Measurements from ENCODE around the gene EFCAB9.

Gene EFCAB9

DNA sequence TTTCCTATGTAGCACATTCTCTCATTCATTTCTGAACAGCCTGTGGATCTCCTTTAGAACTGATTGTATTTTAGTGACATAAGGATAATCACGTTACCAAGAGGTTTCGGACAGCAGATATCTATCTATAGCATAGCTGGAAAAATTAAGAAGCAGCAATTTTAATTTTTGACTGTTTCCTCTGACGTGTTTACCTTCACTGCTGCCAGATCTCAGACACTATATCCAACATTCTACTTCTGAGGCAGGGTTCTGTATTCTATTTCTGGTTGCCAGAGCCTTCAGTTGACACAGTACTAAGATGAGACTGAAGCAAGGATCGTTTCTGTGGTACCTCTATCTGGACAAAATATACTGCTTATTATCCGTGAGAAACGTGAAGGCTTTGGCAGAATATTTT is at the start of gene EFCAB9:
TSS of gene EFCAB9 (plus strand) at position 301 of the 400 bp plus-strand sequence. CDS start at position 302, 1 bp downstream.
- TF ChIP-seq, protein P1, sequence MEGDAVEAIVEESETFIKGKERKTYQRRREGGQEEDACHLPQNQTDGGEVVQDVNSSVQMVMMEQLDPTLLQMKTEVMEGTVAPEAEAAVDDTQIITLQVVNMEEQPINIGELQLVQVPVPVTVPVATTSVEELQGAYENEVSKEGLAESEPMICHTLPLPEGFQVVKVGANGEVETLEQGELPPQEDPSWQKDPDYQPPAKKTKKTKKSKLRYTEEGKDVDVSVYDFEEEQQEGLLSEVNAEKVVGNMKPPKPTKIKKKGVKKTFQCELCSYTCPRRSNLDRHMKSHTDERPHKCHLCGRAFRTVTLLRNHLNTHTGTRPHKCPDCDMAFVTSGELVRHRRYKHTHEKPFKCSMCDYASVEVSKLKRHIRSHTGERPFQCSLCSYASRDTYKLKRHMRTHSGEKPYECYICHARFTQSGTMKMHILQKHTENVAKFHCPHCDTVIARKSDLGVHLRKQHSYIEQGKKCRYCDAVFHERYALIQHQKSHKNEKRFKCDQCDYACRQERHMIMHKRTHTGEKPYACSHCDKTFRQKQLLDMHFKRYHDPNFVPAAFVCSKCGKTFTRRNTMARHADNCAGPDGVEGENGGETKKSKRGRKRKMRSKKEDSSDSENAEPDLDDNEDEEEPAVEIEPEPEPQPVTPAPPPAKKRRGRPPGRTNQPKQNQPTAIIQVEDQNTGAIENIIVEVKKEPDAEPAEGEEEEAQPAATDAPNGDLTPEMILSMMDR (IDR thresholded peaks at IDR 0.05; ENCODE audit: low read length, missing control alignments) = no peak
- no peak within 1 kb of the TSS for H3K4me3 ChIP-seq (replicated peaks; ENCODE audit: low read depth, low read length)
- DNase-seq (ENCODE audit: low read depth) = no peak

DNA sequence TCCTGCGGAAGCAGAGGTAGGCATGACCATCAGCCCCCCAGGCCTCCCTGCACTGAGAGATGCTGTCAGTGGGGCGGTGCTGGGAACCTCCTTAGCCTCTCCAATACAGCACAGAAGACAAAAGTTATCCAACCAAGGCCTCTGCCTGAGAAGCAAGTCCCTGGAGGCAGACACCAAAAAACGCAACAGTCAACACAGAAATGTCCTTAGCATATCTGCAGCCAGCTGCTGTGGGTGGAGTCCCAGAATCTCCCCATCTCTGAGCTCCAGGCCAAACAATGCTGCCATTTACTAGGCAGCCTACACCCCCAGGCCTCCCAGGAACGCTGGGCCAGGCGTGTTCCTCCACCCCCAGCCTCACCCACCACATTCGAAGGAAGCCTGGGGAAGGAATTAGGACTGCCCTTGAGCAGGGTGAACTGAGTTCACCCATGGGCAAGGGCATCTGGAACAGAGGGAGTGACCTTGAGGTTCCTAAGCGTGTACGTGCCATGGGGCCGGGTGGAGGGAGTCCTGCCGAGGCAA is 49.6 kb upstream of the EFCAB9 start:
- DNase-seq (ENCODE audit: low read depth) = peak; percentile 62
- no peak overlapping the region for H3K4me3 ChIP-seq (replicated peaks; ENCODE audit: low read depth, low read length)
- TF ChIP-seq, protein P1 (IDR thresholded peaks at IDR 0.05; ENCODE audit: low read length, missing control alignments) = no peak

DNA sequence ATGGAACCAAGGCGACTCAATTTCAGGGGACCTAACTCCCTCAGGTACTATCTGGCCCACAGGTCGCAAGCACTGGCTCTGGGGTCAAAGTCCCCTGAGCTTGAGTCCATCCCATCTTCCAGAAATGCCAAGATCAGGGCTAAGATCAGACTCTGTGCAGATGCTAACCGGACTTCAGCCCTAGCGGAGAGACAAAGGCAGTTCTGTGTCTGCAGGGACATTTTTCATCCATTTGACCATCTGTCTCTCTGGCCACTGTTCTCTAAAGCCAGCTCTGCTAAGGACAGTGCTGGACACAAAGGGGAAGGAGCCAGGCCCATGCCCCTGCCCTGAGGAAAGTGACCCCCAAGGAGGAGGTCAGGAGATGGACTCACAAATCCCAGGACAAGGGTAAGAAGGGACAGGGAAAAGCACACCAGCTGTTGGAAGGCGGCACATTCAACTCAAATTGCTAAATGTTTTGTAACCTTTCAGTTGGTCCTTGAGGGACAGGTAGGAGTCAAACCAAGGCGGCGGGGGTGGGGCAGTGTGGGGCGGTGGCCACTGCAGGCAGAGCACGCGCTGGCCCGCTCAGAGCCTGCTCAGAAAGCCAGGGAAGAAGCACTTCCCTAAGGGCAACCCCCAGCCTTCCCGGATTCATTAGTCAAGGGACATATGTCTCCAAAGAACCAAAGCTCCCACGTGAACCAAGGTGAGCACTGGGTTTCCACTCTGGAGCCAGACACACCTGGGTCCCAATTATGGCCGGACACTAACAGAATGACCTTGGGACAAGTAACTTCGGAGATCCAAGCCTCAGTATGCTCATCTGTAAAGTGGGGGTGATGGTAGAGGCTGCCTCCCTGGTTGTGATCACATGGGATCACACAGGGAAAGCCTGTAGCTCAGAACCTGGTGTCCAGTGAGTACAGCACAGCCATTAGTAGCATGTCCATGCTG is 48.8 kb upstream of the EFCAB9 start:
- H3K4me3 ChIP-seq (replicated peaks; ENCODE audit: low read depth, low read length) = no peak overlapping the region
- no peak for DNase-seq (ENCODE audit: low read depth)
- TF ChIP-seq, protein P1 (IDR thresholded peaks at IDR 0.05; ENCODE audit: low read length, missing control alignments) = no peak

DNA sequence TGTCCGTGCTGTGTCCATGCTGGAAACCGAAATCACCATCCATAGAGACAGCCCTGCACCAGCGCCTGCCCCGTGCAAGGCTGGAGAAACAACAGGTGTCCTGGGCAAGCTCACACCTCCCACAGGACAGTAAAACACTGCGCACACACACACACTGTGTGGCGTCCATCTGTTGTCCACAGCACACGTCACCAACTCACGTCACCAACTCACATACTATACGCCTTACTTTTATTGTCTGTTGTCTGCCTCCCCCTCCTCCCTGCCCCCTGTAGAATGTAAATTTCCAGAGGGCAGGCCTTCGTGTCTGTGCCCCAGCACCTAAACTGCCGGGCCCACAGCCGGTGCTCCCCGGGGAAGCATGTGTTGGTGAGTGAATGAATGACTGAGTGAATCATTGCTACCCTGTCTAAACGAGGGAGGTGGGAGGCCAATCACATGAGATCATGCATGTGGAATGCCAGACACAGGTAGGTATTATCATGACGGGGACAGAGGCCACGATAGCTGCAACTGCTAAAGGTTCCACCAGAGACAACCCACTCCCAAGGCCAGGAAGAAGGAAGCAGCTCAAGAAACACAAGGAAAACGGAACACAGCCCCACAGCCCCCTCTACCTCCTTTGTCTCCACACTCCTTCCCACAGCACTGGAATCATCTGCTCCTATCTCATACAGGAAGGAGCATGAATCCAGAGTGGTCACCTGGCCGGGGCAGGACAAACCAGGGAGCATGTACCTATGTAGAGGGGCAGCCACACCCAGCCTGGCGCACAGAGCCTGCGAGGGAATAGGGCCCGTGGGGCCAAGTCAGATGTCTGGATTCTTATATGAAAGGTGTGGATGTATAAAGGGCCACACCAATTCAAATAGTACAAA is 47.9 kb upstream of the EFCAB9 start:
- TF ChIP-seq, protein P1 (IDR thresholded peaks at IDR 0.05; ENCODE audit: low read length, missing control alignments) = no peak
- H3K4me3 ChIP-seq (replicated peaks; ENCODE audit: low read depth, low read length) = no peak overlapping the region
- DNase-seq (ENCODE audit: low read depth) = no peak

DNA sequence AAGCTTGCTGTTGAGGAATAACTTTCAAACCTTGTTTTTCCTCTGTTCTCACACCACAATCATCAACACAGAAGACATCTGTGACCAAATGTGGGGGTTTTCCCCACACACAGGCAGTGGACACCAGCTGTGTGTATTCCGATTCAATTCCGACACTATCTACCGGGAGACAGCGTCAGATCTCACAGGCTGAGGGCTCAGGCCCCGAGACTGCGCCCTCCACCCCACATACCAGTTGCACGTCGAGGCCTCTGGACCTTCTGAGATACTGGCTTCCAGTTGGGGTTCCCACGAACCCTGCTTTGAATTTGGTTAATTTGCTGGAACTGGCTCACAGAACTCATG is 47.3 kb upstream of the EFCAB9 start:
- no peak for DNase-seq (ENCODE audit: low read depth)
- H3K4me3 ChIP-seq (replicated peaks; ENCODE audit: low read depth, low read length) = no peak overlapping the region
- TF ChIP-seq, protein P1 (IDR thresholded peaks at IDR 0.05; ENCODE audit: low read length, missing control alignments) = no peak

DNA sequence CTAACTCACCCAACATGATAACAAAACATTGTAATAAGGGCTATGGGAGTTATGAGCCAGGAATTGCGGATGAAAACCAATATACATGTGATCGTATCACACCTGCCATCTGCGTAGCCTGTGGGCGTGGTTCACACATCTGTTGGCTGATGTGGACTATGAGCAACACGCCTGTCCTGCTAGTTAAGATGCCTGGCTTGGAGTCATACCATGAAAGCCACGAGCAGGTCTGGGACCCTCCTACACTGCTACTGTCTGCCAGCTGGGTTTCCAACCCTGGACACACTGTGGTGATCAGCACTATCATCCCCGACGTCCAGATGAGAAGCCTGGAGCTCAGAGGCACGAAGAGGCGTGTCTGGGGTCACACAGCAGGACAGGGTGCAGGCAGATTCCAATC is 46.1 kb upstream of the EFCAB9 start:
- no peak for DNase-seq (ENCODE audit: low read depth)
- TF ChIP-seq, protein P1 (IDR thresholded peaks at IDR 0.05; ENCODE audit: low read length, missing control alignments) = no peak
- H3K4me3 ChIP-seq (replicated peaks; ENCODE audit: low read depth, low read length) = no peak overlapping the region

All from fibroblast of pulmonary artery (primary cell).